IMR-90 (cell line): Measurements from ENCODE around the gene SLC22A4.

Experiments
- BHLHE40 ChIP-seq: fragments of 150-350 bp; IDR thresholded peaks from 2 replicates; pipeline ENCODE4 v1.6.1; 2016; ENCODE audit warnings: mild to moderate bottlenecking, low read depth, low read length
- CTCF ChIP-seq: conservative IDR thresholded peaks from 2 replicates; pipeline ENCODE4 v1.5.1; 2012; ENCODE audit warnings: mild to moderate bottlenecking, low read depth, low read length, improper control_type of control experiment
- ELK1 ChIP-seq: fragments of 150-350 bp; IDR thresholded peaks from 2 replicates; pipeline ENCODE4 v1.6.1; 2016; ENCODE audit warnings: low read depth, mild to moderate bottlenecking, low read length, moderate library complexity, borderline replicate concordance
- MAFK ChIP-seq: IDR thresholded peaks from 2 replicates; pipeline ENCODE4 v1.6.1; 2012; ENCODE audit warnings: low read depth, low read length, improper control_type of control experiment
- NFE2L2 ChIP-seq: fragments of 150-350 bp; IDR thresholded peaks from 2 replicates; pipeline ENCODE4 v1.6.1; 2016; ENCODE audit warnings: low read depth, mild to moderate bottlenecking, low read length
- POLR2A ChIP-seq: IDR thresholded peaks from 2 replicates; pipeline ENCODE4 v1.6.1; 2012; ENCODE audit warnings: mild to moderate bottlenecking, low read depth, low read length
- RAD21 ChIP-seq: IDR thresholded peaks from 2 replicates; pipeline ENCODE4 v1.6.1; 2012; ENCODE audit warnings: low read length, improper control_type of control experiment
- RCOR1 ChIP-seq: IDR thresholded peaks from 2 replicates; pipeline ENCODE4 v1.6.1; 2012; ENCODE audit warnings: mild to moderate bottlenecking, low read length, improper control_type of control experiment; ENCODE audit not compliant: insufficient replicate concordance
- RFX5 ChIP-seq: IDR thresholded peaks from 2 replicates; pipeline ENCODE4 v1.8.0; 2012; ENCODE audit warnings: low read depth, mild to moderate bottlenecking, low read length, moderate library complexity
- USF2 ChIP-seq: fragments of 150-350 bp; IDR thresholded peaks from 2 replicates; pipeline ENCODE4 v1.6.1; 2017; ENCODE audit warnings: mild to moderate bottlenecking, antibody characterized with exemption, low read length, low read depth

GRCh38 chr5:132370181-132370970 lies 76.2 kb downstream of the SLC22A4 start:
- TF ChIP-seq ELK1 = no peak
- TF ChIP-seq CTCF = no peak
- TF ChIP-seq MAFK = no peak
- TF ChIP-seq RCOR1 = no peak
- TF ChIP-seq NFE2L2 = no peak
- TF ChIP-seq POLR2A = no peak
- no peak for TF ChIP-seq RFX5
- TF ChIP-seq RAD21 = no peak
- TF ChIP-seq BHLHE40 = no peak
- no peak for TF ChIP-seq USF2
